ENCODE measurements around the gene DDAH2.

The DDAH2 gene

DNA sequence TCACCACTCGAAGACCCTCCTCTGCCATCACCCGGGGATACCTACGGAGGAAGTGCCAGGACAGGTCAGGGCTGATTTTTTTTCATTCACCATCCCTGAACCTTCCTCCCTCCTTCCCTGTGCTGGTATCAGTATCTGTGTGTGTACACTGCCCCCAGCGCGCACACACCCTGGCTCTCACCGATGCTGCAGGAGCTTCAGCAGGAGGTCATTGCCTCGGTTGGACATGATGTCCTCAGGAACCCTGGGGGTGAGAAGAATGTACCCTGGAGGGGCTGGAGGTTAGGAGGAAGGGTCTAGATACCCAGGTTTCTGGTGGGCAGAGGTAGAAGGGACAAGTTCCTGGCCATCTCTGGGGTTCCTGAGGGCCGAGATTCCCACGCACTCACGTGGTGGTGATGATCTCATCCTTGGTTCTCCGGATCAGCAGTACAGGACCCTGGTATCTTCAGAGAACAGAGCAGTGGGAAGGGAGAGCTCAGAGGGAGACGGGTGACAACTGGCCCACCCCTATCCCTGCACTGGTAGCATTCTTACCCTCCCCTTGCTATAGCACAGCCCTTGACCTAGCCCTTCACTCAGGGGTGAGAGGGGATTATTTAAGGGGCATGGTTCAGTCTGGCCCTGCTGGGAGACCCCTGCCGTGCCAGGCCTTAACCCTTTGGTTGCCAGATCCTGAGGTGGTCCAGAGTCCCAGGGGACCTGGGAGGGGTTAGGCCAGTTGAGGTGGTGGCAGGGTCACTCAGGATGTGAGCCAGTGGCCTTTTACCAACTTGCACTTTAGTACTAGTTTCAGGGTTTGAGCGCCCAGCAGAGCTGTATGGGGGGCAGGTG is 41.0 kb downstream of the DDAH2 start:
- DNase-seq: no peak

DNA sequence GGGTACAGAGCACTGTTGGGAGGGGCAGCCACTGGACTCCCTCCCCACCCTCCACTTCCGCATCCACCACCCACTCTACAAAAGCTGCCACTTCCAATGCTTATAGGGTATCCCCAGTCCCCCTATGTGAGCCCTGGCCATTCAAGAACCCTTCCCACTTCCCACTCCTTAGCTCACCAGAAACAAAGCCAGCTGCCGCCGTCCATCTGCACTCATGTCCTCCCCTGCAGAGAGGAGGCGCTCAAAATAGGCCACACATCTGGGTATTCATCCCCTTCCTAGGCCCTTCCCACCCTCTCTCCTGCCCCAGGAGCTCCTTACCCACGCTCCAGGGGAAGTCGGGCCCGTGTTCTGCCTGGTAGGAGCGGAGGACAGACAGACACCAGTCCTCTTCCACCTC is 41.8 kb downstream of the DDAH2 start:
- DNase-seq: no peak

DNA sequence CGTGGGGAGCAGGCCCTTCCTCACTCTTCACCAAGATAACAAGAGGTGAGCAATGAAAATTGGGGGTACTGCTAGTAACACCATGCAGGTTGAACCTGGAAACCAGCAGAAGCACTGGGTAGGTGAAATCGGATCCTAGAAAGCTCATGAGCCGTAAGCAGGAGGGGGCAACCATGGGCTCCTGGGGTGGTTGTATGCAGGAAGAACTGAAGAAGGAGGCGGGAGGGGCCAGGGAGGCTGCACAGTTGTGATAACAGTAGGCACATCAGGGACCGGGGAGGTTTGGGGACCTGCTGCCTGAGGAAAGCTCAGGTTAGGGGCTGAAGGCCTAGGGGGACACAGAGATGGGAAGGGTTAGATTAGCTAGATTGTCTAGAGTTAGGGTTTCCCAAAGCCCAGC is 42.6 kb downstream of the DDAH2 start:
- DNase-seq: no peak

DNA sequence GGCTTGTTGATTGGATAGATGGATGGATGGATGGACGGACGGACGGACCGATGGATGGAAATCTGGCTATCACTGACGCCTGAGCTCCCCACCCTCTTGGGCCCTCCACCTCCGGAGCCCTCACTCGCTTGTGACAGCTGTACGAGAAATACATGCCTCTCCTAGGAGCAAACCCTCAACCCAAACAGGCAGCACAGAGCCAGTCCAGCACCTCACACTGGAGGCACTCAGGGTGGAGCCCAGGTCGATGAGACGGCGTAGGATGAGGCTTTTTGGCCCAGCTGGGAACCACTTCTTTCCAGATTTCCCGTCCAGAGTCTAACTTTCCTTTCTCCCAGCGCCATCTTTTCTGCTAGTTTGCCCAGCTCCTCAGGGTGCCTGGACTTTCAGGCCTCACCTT is 45.5 kb downstream of the DDAH2 start:
- no peak for DNase-seq

DNA sequence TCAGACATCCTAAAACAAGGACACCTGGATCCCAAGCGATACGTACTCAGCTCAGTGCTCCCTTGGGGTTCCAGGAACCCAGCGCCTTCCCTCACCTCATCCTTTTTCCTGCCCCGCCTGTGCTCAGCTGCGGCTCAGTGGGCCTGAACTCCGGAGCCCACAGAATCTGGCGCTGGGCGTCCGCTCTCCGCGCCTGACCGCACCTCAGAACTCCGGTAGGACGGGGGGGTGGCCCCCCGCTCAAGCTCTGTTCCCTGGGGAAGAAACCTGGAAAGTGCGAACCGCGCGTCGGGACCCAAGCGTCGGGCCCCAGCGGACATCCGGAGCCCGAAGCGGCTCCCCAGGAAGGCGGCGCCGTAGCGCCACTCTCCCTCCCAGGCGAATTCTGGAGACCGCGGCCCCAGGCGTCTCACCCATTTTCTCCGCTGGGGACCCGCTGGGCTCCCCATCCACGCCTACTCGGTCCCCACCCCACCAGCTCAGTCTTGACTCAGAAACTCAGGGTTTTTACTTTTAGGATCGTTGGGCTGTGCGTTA is 47.9 kb downstream of the DDAH2 start:
- no peak for DNase-seq

DNA sequence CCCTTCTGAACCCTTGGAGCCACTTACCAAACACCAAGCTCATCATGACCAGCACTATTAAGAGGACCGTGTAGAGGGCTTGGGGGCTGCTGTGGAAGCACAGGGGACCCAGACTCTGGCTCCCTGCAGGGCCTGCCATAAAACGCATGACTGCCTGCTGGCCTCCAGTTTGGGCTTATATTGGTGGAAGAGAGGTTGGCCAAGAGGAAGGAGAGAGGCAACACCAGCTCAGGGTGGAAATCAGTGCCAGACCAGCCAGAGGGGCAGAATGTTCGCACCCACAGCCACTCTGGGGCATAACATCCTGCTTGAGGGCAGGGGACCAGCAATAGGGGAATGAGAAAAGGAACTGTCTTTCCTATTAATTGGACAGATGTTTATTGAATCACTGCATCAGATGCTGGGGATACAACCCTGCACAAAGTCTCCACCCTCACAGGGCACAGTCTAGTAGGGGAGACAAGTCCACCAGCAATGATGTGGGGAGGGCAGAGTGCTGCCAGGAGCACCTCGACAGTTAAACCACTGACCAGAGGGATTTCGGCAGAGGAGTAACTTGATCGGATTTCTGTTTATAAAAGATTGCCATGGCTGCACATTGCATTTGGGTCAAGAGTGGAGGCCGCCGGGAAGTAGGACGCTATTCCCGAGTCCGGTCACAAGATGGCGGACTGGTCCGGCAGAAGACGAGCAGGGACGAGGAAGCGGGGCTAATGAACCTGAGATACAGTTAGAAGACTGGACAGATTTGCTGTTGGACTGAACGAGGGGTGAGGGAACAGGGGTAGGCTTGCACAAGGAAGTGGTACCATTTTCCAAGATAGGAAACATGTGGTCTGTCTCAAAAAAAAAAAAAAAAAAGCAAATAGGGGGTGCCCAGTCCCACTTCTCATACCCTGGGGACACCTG is 48.6 kb downstream of the DDAH2 start, which contains the start of gene LY6G5C:
LY6G5C (minus strand) TSS at position 842 of the 909 bp plus-strand sequence; CDS start at position 148, 694 bp downstream.
- peak; percentile 76 for DNase-seq

DNA sequence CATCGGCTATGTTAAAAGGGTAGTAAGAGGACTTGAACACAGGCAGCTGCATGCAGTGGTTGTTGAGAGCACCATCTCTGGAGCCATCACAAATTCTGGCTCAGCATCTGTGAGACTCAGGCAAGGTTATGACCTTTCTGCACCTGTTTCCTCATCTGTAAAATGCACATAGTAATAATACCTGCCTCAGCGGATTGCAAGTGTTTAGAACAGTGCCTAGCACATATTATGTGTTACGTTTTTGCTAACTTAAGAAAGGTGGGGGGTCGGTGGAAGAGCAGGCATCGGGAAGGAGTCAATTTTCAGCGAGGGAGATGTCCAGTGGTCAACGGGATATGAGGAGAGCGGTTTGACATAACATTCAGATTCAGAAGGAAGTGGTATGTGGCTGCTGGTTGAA is 51.1 kb downstream of the DDAH2 start:
- DNase-seq: no peak
